Measurements from ENCODE around the gene MGME1. TPM values are rescaled to one million over a fixed set of nuclear protein-coding genes. Genes with fewer than 3 reads are reported as not detected.
"Not testable (repeated sequence)": the region's sequence is repeated elsewhere in the genome, so short reads cannot be mapped to it uniquely, and the experiment has no call there.

Gene MGME1
- total RNA-seq, 1 experiment from 2014 or later: 24.0 TPM

DNA sequence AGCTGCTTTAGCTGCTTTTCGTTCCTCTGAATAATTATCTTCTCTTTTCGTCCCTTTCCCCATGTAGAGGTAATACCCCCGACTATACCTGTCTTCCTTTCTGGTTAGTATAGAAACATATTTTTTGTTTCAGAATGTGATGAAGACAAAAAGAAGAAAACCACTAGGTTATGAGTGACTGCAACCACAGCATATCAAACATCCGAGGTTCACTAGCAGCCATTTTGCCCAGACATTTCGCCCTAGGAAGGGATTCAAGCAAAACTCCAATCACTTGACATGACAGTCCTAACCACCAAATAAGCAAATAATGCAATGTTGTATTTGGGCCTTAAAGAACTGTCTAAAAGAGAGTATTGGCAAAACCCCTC is 9.6 kb upstream of the MGME1 start:
- no TSS peak for BruUV-seq (replicated peaks)
- H3K9me3 Mint-ChIP-seq (ENCODE audit: unreplicated experiment): no peaks in the 10 kb centered on the region
- ChIA-PET POLR2A (interaction anchor here (0.9 to 8.7 kb wide), 15 partner anchors 9 to 397 kb away, joined by 3 to 139 read pairs (median 3); partner anchors contain the start of genes KAT14, MGME1, PET117 and RRBP1), CTCF (interaction anchor here (0.7 to 4.1 kb wide), 14 partner anchors 8 to 1849 kb away, joined by 3 to 56 read pairs (median 6); partner anchors contain the start of gene MGME1)
- TF ChIP-seq, protein P1, sequence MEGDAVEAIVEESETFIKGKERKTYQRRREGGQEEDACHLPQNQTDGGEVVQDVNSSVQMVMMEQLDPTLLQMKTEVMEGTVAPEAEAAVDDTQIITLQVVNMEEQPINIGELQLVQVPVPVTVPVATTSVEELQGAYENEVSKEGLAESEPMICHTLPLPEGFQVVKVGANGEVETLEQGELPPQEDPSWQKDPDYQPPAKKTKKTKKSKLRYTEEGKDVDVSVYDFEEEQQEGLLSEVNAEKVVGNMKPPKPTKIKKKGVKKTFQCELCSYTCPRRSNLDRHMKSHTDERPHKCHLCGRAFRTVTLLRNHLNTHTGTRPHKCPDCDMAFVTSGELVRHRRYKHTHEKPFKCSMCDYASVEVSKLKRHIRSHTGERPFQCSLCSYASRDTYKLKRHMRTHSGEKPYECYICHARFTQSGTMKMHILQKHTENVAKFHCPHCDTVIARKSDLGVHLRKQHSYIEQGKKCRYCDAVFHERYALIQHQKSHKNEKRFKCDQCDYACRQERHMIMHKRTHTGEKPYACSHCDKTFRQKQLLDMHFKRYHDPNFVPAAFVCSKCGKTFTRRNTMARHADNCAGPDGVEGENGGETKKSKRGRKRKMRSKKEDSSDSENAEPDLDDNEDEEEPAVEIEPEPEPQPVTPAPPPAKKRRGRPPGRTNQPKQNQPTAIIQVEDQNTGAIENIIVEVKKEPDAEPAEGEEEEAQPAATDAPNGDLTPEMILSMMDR (IDR thresholded peaks at IDR 0.05; ENCODE audit: unreplicated experiment): no peak
- H3K36me3 Mint-ChIP-seq (ENCODE audit: insufficient read depth, unreplicated experiment): peaks cover 74% of the 10 kb centered on the region
- H3K4me3 Mint-ChIP-seq (ENCODE audit: unreplicated experiment): no peak overlapping the region
- H3K4me1 Mint-ChIP-seq (ENCODE audit: insufficient read depth, unreplicated experiment): peaks cover 37% of the 10 kb centered on the region
- DNase-seq (ENCODE audit: unreplicated experiment): no peak
- H3K27ac Mint-ChIP-seq (ENCODE audit: low read depth, unreplicated experiment): peak overlapping the region; percentile 82
- H3K27me3 Mint-ChIP-seq (ENCODE audit: insufficient read depth, unreplicated experiment): no peaks in the 10 kb centered on the region
- intact Hi-C loops (cut with micrococcal nuclease): no loop called here

DNA sequence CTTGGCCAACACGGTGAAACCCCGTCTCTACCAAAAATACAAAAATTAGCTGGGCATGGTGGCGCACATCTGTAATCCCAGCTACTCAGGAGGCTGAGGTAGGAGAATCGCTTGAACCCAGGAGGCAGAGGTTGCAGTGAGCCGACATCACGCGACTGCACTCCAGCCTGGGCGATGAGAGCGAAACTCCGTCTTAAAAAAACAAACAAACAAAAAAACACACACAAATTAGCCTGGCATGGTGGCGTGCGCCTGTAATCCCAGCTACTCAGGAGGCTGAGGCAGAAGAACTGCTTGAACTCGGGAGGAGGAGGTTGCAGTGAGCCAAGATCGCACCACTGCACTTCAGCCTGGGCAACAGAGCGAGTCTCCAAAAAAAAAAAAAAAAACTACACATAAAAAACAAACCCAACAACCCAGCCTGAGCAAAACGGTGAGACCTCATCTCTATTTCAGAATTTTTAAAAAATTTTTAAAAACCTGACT is 8.4 kb upstream of the MGME1 start:
- H3K27me3 Mint-ChIP-seq (ENCODE audit: insufficient read depth, unreplicated experiment); DNase-seq (ENCODE audit: unreplicated experiment); H3K9me3 Mint-ChIP-seq (ENCODE audit: unreplicated experiment); H3K4me3 Mint-ChIP-seq (ENCODE audit: unreplicated experiment); intact Hi-C loops (cut with micrococcal nuclease); BruUV-seq (replicated peaks): not testable (repeated sequence)
- peak overlapping the region; percentile 82 for H3K27ac Mint-ChIP-seq (ENCODE audit: low read depth, unreplicated experiment)
- CTCF ChIA-PET: interaction anchor here (0.6 to 4.6 kb wide), 5 partner anchors 10 to 1273 kb away, joined by 4 to 56 read pairs (median 23); partner anchors contain the start of gene MGME1
- H3K36me3 Mint-ChIP-seq (ENCODE audit: insufficient read depth, unreplicated experiment): peaks cover 63% of the 10 kb centered on the region
- peaks cover 49% of the 10 kb centered on the region for H3K4me1 Mint-ChIP-seq (ENCODE audit: insufficient read depth, unreplicated experiment)
- POLR2A ChIA-PET: interaction anchor here (0.5 to 8.7 kb wide), 9 partner anchors 8 to 398 kb away, joined by 3 to 139 read pairs (median 3); partner anchors contain the start of genes DSTN, MGME1, RRBP1 and SNX5

DNA sequence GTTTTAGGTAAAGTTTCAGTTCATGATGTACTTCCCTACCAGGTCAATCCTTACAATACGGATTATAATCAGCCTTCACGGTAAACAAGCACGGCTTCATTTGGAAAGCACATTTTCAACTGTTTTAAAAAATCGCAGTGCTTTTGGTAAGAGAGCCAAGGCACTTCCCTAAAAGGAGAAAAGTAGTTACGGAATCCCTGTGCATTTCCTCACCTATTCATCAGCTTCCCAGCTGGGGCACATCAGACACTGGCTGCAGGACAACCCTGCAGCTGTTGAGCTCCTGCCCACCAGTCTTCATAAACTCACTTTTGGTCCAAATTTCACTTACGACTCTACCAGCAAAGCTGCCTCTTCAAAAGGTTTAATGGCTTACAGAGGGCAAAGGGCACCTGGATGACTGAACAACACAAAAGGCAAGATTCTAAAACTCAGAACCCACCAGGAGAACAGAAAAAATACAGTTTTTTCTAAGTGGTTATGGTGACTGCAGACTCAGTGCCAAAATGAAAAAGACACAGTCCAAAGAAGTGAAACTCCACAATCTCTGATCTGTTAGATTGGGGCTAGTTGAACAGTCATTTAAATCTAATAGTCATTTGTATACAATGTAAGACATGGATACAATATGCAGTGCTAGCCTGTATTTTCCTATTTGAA is 7.8 kb upstream of the MGME1 start:
- peak overlapping the region; percentile 82 for H3K27ac Mint-ChIP-seq (ENCODE audit: low read depth, unreplicated experiment)
- TF ChIP-seq, protein P1 (IDR thresholded peaks at IDR 0.05; ENCODE audit: unreplicated experiment): no peak
- peaks cover 54% of the 10 kb centered on the region for H3K4me1 Mint-ChIP-seq (ENCODE audit: insufficient read depth, unreplicated experiment)
- no peak overlapping the region for H3K4me3 Mint-ChIP-seq (ENCODE audit: unreplicated experiment)
- ChIA-PET CTCF (interaction anchor here (3.2 to 4.6 kb wide), 2 partner anchors 9 to 35 kb away, joined by 23 to 24 read pairs; partner anchors contain the start of gene MGME1), POLR2A (interaction anchor here (0.5 to 8.7 kb wide), 7 partner anchors 7 to 391 kb away, joined by 3 to 139 read pairs (median 3); partner anchors contain the start of genes DSTN, MGME1 and SNX5)
- intact Hi-C loops (cut with micrococcal nuclease): no loop called here
- BruUV-seq (replicated peaks): no TSS peak
- H3K9me3 Mint-ChIP-seq (ENCODE audit: unreplicated experiment): no peaks in the 10 kb centered on the region
- H3K27me3 Mint-ChIP-seq (ENCODE audit: insufficient read depth, unreplicated experiment): no peaks in the 10 kb centered on the region
- peaks cover 63% of the 10 kb centered on the region for H3K36me3 Mint-ChIP-seq (ENCODE audit: insufficient read depth, unreplicated experiment)
- DNase-seq (ENCODE audit: unreplicated experiment): no peak

DNA sequence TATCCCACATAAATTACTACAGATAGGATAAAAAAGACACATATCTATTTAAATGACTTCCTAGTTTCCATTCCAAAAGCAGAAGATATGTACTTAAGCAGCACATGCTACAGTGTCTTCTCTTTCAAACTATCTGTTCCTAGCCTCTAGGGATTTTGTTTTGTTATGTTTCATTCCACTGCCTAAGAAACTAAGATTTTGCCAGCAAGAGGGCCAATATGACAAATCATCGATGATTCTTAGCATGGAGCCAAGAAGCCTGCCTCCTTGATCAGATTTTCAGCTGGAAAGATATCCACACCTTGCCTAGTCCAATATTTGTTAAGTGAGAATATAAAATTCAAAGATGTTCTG is 7.3 kb upstream of the MGME1 start:
- Mint-ChIP-seq H3K27me3 (ENCODE audit: insufficient read depth, unreplicated experiment) (no peaks in the 10 kb centered on the region), H3K9me3 (ENCODE audit: unreplicated experiment) (no peaks in the 10 kb centered on the region), H3K4me3 (ENCODE audit: unreplicated experiment) (no peak overlapping the region), H3K4me1 (ENCODE audit: insufficient read depth, unreplicated experiment) (peaks cover 55% of the 10 kb centered on the region), H3K27ac (ENCODE audit: low read depth, unreplicated experiment) (peak overlapping the region; percentile 82), H3K36me3 (ENCODE audit: insufficient read depth, unreplicated experiment) (peaks cover 61% of the 10 kb centered on the region)
- POLR2A ChIA-PET: interaction anchor here (0.9 to 10.7 kb wide), 6 partner anchors 7 to 390 kb away, joined by 3 to 167 read pairs (median 6); partner anchors contain the start of genes DSTN, MGME1, RRBP1 and SNX5
- TF ChIP-seq, protein P1 (IDR thresholded peaks at IDR 0.05; ENCODE audit: unreplicated experiment): no peak
- DNase-seq (ENCODE audit: unreplicated experiment): no peak
- no TSS peak for BruUV-seq (replicated peaks)
- CTCF ChIA-PET: interaction anchor here (4.6 kb wide), 1 partner anchor 35 kb away, joined by 23 read pairs; no protein-coding TSS in a partner anchor
- intact Hi-C loops (cut with micrococcal nuclease): no loop called here

Data from MCF 10A (cell line).